Adrenal gland (tissue), 12 donors: ENCODE data around the gene GIGYF1. TPM values are rescaled to one million over a fixed set of nuclear protein-coding genes. Genes with fewer than 3 reads are reported as not detected.
"Not testable (repeated sequence)": the region's sequence is repeated elsewhere in the genome, so short reads cannot be mapped to it uniquely, and the experiment has no call there.

Source experiments
- DNase-seq, 7 donors: peaks; one replicate each; pipeline ENCODE4 v3.0.0-alpha.2; 2019 to 2020
- H3K27ac ChIP-seq, 5 donors: fragments of 200-600 bp; sonication (generic) in 4 of 5; 1 replicate in 3 of 5; 2 replicates in 2 of 5; pipeline versions ENCODE4 v1.5.1 to v1.8.0; 2016 to 2020; ENCODE audit warnings: mild to moderate bottlenecking in 1 of 5
- H3K27me3 ChIP-seq: fragments of 200-600 bp; 2 replicates; pipeline ENCODE4 v1.8.0; 2021
- H3K36me3 ChIP-seq, 2 donors: fragments of 200-600 bp; replicated peaks in 1 of 2; 1 replicate in 1 of 2; 2 replicates in 1 of 2; pipeline versions ENCODE4 v1.5.1 to v1.8.0; 2018 to 2022
- H3K4me1 ChIP-seq, 2 donors: fragments of 200-600 bp; replicated peaks in 1 of 2; 1 replicate in 1 of 2; 2 replicates in 1 of 2; pipeline versions ENCODE4 v1.5.1 to v1.8.0; 2018 to 2021
- H3K4me3 ChIP-seq, 4 donors: fragments of 200-600 bp; sonication (generic) in 3 of 4; one replicate each; pipeline ENCODE4 v1.5.1; 2016 to 2018
- H3K9me3 ChIP-seq, 3 donors: fragments of 200-600 bp; sonication (generic) in 1 of 3; replicated peaks in 1 of 3; 1 replicate in 2 of 3; 2 replicates in 1 of 3; pipeline versions ENCODE4 v1.5.1 to v1.8.0; 2016 to 2021
- POLR2A ChIP-seq, 2 donors: fragments of 450-650 bp; IDR thresholded peaks; one replicate each; pipeline ENCODE4 v1.6.1; 2017; ENCODE audit warnings: antibody characterized with exemption in 2 of 2, mild to moderate bottlenecking in 2 of 2, moderate library complexity in 1 of 2
- WGBS, 4 donors: extraction: QIAGEN DNeasy Blood & Tissue Kit in 2 of 4; methylation state at CpG; one replicate each; pipeline versions ENCODE4 v1.1.5 to v1.1.7; 2013 to 2017; 5-methylcytosine and 5-hydroxymethylcytosine counted together
- intact Hi-C, 2 donors: fragments of 100-400 bp; cut with DNase I; formaldehyde crosslinking; loops; one replicate each; pipeline versions ENCODE4 v1.14.1 to v1.15.0; 2022 to 2023
- polyA plus RNA-seq, 3 donors: library from polyadenylated mRNA; stranded (reverse); fragments of 200-250 nt in 2 of 3; fragments of 350-450 nt in 1 of 3; fragmentation: Illumina TruSeq in 1 of 3; extraction: RNeasy Lipid Tissue Mini Kit (QIAGEN cat#74804) in 1 of 3; gene quantifications; one replicate each; pipeline ENCODE4 v1.2.3, GENCODE V29; 2013 to 2014
- total RNA-seq, 9 donors: library from RNA; depleted of rRNA in 4 of 9; stranded (reverse); fragments of >200 nt in 4 of 9; fragments of 120-200 nt in 1 of 9; fragmentation: NEBNext Ultra II Directional in 1 of 9; extraction: Animal tissue kit (Norgen Biotek cat#: 25700) in 1 of 9; gene quantifications; one replicate each; pipeline versions ENCODE4 v1.1.0 to v1.2.4, GENCODE V29; 2013 to 2023
- TF ChIP-seq, protein P1 (sequence below), 6 experiments: fragments of 450-650 bp in 4 of 6; fragments of 200-600 bp in 2 of 6; sonication (generic) in 1 of 6; IDR thresholded peaks; 1 replicate in 5 of 6; 2 replicates in 1 of 6; pipeline versions ENCODE4 v1.5.1 to v1.8.0; 2016 to 2021; ENCODE audit warnings: antibody characterized with exemption in 6 of 6, mild to moderate bottlenecking in 2 of 6, moderate library complexity in 1 of 6
- donor health status: healthy with polysubstance abuse.
- donor health status: Bipolar disorder and iron deficiency.
- donor health status: DM: yes; HTN: yes; CAD: no.
- donor health status: DM: no; HTN: no; CAD: no.
- donor health status: DM: no; HTN: no; CAD: no.
- donor health status: DM: yes; HTN: yes; CAD: no.

The GIGYF1 gene
- total and polyA plus RNA-seq, 12 donors: 5.4 to 167 (median 25.9) TPM

DNA sequence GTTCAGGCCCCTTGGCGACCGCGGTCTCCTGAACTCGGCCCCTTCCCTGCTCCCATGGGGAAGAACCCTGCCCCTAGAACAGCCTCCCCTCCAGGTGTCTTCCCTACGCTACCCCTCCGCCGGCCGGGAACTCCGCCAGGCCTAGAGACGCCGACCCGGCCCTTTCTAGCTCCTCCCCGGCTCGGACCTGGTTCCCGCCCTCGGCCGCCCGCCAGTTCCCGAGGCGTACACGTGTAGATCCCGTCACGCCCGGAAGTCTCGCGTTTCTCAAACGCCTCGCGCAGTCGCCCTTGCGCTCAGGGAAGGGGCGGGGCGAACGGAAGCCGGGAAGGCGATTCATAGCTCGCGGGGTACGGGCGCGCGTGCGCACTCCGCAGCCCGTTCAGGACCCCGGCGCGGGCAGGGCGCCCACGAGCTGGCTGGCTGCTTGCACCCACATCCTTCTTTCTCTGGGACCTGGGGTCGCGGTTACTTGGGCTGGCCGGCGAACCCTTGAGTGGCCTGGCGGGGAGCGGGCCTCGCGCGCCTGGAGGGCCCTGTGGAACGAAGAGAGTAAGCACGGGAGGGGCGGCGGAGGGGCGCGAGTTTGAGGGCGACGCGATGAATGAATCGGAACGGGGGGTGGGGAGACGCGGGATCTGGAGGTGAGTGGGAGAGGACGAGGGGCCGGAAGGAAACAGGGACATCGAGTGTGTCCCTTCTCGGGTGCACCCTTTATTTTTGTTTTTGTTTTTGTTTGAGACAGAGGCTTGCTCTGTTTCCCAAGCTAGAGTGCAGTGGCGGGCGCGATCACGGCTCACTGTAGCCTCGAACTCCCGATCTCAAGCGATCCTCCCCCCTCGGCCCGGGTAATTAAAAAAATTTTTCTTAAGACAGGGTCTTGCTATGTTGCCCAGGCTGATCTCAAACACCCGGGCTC lies 12.0 kb upstream of the GIGYF1 start, which contains the start of gene POP7:
Gene POP7 (plus strand): TSS at position 369 of the 919 bp plus-strand sequence. CDS start 710 bp downstream, outside the sequence.
- no peaks in the 10 kb centered on the region for H3K36me3 ChIP-seq
- DNase-seq: peak; percentile 98 to 99 (median 99)
- intact Hi-C loops: loop anchor here in 1 of 2 donors (5.0 kb wide), 1 partner anchor 151 kb away; no protein-coding TSS in a partner anchor
- 0 to 2% (median 1%) methylated on average over 32 to 86 of the region's 86 CpGs for WGBS, 4 donors
- peak within 1 kb of the TSS; percentile 48 to 93 (median 89) for H3K27ac ChIP-seq
- TF ChIP-seq, protein P1, sequence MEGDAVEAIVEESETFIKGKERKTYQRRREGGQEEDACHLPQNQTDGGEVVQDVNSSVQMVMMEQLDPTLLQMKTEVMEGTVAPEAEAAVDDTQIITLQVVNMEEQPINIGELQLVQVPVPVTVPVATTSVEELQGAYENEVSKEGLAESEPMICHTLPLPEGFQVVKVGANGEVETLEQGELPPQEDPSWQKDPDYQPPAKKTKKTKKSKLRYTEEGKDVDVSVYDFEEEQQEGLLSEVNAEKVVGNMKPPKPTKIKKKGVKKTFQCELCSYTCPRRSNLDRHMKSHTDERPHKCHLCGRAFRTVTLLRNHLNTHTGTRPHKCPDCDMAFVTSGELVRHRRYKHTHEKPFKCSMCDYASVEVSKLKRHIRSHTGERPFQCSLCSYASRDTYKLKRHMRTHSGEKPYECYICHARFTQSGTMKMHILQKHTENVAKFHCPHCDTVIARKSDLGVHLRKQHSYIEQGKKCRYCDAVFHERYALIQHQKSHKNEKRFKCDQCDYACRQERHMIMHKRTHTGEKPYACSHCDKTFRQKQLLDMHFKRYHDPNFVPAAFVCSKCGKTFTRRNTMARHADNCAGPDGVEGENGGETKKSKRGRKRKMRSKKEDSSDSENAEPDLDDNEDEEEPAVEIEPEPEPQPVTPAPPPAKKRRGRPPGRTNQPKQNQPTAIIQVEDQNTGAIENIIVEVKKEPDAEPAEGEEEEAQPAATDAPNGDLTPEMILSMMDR (IDR thresholded peaks at IDR 0.05): no peak
- TF ChIP-seq POLR2A (IDR thresholded peaks at IDR 0.05): peak in 1 of 2 donors; percentile 70
- no peaks in the 10 kb centered on the region for H3K9me3 ChIP-seq
- H3K27me3 ChIP-seq: no peaks in the 10 kb centered on the region
- H3K4me1 ChIP-seq: peaks cover 15 to 16% of the 10 kb centered on the region in 2 donors
- peak within 1 kb of the TSS; percentile 83 to 100 (median 92) for H3K4me3 ChIP-seq

DNA sequence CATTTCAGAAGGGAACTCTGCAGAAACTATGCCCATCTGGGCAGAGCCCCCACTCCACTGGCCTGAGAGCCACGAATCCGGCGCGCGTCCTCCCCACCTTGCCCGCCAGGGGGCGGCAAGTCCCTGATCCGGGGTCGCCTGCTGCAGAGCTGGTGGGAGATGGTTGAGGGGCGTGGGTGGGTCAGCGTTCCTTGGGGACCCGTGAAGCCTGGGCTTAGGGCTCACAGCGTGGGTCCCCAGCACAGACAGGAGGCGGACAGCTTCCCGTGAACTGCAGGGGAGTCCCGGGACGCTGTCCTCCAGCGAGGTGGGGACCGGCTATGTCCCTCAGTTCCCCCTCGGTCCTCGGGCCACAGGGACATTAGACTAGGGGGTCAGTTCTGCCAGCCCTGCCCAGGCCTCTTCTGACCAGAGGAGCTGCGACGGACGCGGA lies 11.3 kb upstream of the GIGYF1 start:
- TF ChIP-seq, protein P1 (IDR thresholded peaks at IDR 0.05): peak; percentile 90 to 94 (median 90)
- TF ChIP-seq POLR2A (IDR thresholded peaks at IDR 0.05): no peak
- H3K4me3 ChIP-seq: peak overlapping the region in 3 of 4 donors; percentile 22 to 85 (median 83)
- no peaks in the 10 kb centered on the region for H3K9me3 ChIP-seq
- intact Hi-C loops: loop anchor here in 1 of 2 donors (5.0 kb wide), 1 partner anchor 152 kb away; no protein-coding TSS in a partner anchor
- H3K27me3 ChIP-seq: no peaks in the 10 kb centered on the region
- H3K4me1 ChIP-seq: peaks cover 15 to 16% of the 10 kb centered on the region in 2 donors
- 0 to 1% methylated on average over 25 of the region's 25 CpGs; no CpG with 5 or more reads in 2 of the 4 donors for WGBS, 4 donors
- H3K27ac ChIP-seq: peak overlapping the region; percentile 48 to 93 (median 89)
- DNase-seq: peak; percentile 73 to 86 (median 79)
- no peaks in the 10 kb centered on the region for H3K36me3 ChIP-seq

DNA sequence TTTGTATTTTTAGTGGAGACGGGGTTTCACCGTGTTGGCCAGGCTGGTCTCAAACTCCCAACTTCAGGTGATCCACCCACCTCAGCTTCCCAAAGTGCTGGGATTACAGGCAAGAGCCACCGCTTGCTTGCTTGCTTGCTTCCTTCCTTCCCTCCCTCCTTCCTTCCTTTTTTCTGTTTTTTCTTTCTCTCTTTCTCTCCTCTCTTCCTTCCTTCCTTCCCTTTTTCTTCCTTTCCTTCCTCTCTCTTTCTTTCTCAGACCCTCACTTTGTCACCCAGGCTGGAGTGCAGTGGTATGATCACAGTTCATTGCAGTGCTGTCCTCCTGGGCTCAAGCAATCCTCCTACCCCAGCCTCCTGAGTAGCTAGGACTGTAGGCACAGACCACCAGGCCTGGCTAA lies 7.0 kb upstream of the GIGYF1 start:
- not testable (repeated sequence) for H3K4me1 ChIP-seq, DNase-seq, H3K4me3 ChIP-seq, H3K9me3 ChIP-seq, H3K27me3 ChIP-seq, H3K27ac ChIP-seq, H3K36me3 ChIP-seq
- intact Hi-C loops: loop anchor here in 1 of 2 donors (5.0 kb wide), 1 partner anchor 151 kb away; the partner anchor contains the start of gene SLC12A9
- WGBS, 4 donors: 48 to 84% (median 62%) methylated on average over 3 of the region's 3 CpGs

DNA sequence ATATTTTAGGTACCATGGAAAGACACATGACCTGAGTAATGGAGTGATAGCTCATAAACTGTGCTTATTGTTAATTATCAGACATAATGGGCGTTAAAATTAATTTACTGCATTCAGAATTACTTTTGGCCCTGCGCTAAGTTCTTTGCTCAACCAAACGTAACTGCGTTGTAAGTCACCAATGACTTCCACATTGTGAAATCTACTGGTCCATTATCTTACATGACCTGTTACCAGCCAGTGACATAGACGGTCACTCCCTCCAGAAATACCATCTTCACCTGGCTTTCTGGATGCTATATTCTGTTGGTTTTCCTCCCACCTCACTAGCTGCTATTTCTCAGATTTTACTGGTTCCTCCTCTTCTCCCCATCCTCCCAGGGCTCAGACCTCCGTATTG lies 5.0 kb upstream of the GIGYF1 start:
- 56 to 70% (median 65%) methylated on average over 5 to 6 of the region's 6 CpGs for WGBS, 4 donors
- no peaks in the 10 kb centered on the region for H3K9me3 ChIP-seq
- no peaks in the 10 kb centered on the region for H3K36me3 ChIP-seq
- H3K4me3 ChIP-seq: no peak overlapping the region
- intact Hi-C loops: no loop called here
- no peak for TF ChIP-seq POLR2A (IDR thresholded peaks at IDR 0.05)
- TF ChIP-seq, protein P1 (IDR thresholded peaks at IDR 0.05): no peak
- H3K27ac ChIP-seq: no peak overlapping the region
- H3K27me3 ChIP-seq: no peaks in the 10 kb centered on the region
- peaks cover 0 to 5% of the 10 kb centered on the region in 2 donors for H3K4me1 ChIP-seq
- no peak for DNase-seq
